Vagina (tissue), 2 donors: ENCODE measurements around the gene CACUL1.

Experiments
- CTCF ChIP-seq, 3 experiments: fragments of 450-650 bp in 2 of 3; fragments of 200-600 bp in 1 of 3; sonication (generic) in 1 of 3; IDR thresholded peaks; one replicate each; pipeline ENCODE4 v1.5.1; 2017 to 2019; ENCODE audit warnings: antibody characterized with exemption in 3 of 3, mild to moderate bottlenecking in 2 of 3, moderate library complexity in 2 of 3
- POLR2A ChIP-seq, 2 donors: fragments of 450-650 bp; IDR thresholded peaks; one replicate each; pipeline ENCODE4 v1.6.1; 2017; ENCODE audit warnings: antibody characterized with exemption in 2 of 2, mild to moderate bottlenecking in 2 of 2, moderate library complexity in 2 of 2
- POLR2AphosphoS5 ChIP-seq, 2 donors: sonication (generic); formaldehyde crosslinking; IDR thresholded peaks; one replicate each; pipeline ENCODE4 v1.9.0; 2017; ENCODE audit warnings: antibody characterized with exemption in 2 of 2, mild to moderate bottlenecking in 2 of 2, low read depth in 1 of 2; ENCODE audit not compliant: insufficient read depth in 1 of 2

DNA sequence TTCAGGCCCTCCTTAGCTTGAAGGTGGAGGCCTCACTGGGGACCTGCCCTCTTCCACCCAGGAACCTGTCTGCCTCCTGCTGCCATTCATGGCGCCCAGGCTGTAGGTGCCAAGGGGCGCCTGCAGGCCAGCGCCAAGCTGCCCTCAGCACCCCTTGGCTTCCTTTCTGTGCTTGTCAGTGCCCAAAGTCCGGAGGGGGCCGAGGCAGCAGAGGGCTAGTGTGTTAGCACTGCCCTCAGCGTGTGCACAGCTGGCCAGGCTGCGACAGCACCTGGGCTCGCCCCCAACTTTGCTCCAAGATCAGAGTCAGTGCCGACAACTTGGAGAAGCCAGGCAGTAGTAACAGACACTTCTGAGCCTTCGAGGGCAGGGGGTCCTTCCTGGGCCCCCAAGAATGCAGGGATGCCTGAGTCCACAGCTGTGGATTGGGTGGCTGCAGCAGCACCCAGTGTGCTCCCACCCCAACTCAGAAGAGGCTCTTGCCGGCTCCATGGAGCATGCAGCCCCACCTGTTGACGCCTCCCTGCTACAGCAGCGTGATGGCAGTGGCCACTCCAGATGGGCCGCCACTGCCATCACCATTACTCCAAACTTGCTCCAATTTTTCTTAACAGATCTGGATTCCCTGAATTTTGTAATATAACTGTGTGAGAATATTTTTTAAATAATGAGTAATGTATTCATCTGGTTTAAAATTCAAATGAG is 41.7 kb downstream of the CACUL1 start:
- TF ChIP-seq CTCF (IDR thresholded peaks at IDR 0.05) (no peak), POLR2AphosphoS5 (IDR thresholded peaks at IDR 0.05; ENCODE audit: insufficient read depth in 1 of 2, low read depth in 1 of 2) (no peak), POLR2A (IDR thresholded peaks at IDR 0.05) (no peak)
